Peyer's patch (tissue), 4 donors: ENCODE data around the gene KCNK5. TPM values are rescaled to one million over a fixed set of nuclear protein-coding genes. Genes with fewer than 3 reads are reported as not detected.

Experiments used
- DNase-seq, 3 donors: peaks; one replicate each; pipeline ENCODE4 v3.0.0-alpha.2; 2017 to 2019
- H3K27ac ChIP-seq, 4 donors: fragments of 200-600 bp; sonication (generic); one replicate each; pipeline ENCODE4 v1.5.1; 2016 to 2019
- H3K27me3 ChIP-seq, 2 donors: fragments of 200-600 bp; sonication (generic); one replicate each; pipeline ENCODE4 v1.5.1; 2019
- H3K36me3 ChIP-seq, 3 donors: fragments of 200-600 bp; sonication (generic); one replicate each; pipeline ENCODE4 v1.5.1; 2016 to 2019
- H3K4me1 ChIP-seq, 4 donors: fragments of 200-600 bp; sonication (generic); one replicate each; pipeline ENCODE4 v1.5.1; 2016 to 2019
- H3K4me3 ChIP-seq, 4 donors: fragments of 200-600 bp; sonication (generic); 1 replicate in 3 of 4; 2 replicates in 1 of 4; pipeline ENCODE4 v1.5.1; 2016 to 2019; ENCODE audit warnings: mild to moderate bottlenecking in 1 of 4
- H3K9me3 ChIP-seq, 4 donors: fragments of 200-600 bp; sonication (generic); one replicate each; pipeline ENCODE4 v1.5.1; 2016 to 2019; ENCODE audit warnings: mild to moderate bottlenecking in 1 of 4
- POLR2A ChIP-seq, 2 donors: fragments of 450-650 bp; IDR thresholded peaks; one replicate each; pipeline ENCODE4 v1.5.1; 2017; ENCODE audit warnings: antibody characterized with exemption in 2 of 2, mild to moderate bottlenecking in 2 of 2, moderate library complexity in 2 of 2
- total RNA-seq, 4 donors: library from RNA; depleted of rRNA; stranded (reverse); fragments of >200 nt; gene quantifications; one replicate each; pipeline ENCODE4 v1.1.0, GENCODE V29; 2016
- TF ChIP-seq, protein P1 (sequence below), 6 experiments: fragments of 450-650 bp in 4 of 6; fragments of 200-600 bp in 2 of 6; sonication (generic) in 1 of 6; IDR thresholded peaks; one replicate each; pipeline ENCODE4 v1.5.1; 2017 to 2019; ENCODE audit warnings: antibody characterized with exemption in 6 of 6, mild to moderate bottlenecking in 3 of 6, moderate library complexity in 1 of 6

Gene KCNK5
- total RNA-seq, 4 donors from 2014 or later, result 10.7 to 150 (median 115) TPM

DNA sequence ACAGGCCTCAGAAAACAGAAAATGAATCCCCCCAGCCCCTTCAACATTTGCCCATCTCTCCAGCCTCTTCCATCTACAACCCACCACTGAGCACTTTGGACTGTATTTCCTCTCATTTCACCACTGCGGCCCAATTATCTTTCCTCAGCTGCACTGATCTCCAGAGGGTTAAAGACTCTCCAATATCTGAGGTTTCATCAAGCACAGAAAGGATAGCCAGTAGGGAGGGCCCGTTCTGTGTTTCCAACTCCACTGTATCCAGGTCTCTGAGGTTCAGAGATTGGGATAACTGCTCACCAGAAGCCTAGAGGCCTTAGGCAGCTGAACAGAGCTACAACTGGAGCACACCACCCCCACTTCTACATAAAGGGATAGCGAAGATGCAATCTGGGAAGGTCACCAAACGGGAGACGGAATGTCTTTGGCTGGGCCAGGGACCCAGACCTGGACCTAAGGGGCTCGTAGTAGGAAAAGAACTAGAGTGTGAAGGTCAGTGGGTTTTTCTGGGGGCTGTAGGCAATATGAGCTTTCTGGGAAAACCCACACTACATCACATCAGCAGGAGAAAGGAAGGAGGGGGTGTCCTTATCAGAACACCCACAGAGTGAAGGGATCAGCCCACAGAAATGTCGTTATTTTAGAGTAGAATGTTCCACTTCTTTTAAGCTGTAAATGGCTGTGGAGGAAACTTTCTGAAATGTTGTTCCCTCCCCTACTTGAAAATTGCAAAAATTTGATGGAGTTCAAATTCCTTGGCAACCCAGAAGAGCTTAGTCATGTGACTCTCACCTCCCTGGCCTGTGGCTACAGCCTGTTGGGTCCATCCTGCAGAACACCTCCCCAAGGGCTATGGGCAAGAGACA, 7.3 kb downstream of the KCNK5 start:
- Histone ChIP-seq H3K27me3 (no peaks in the 10 kb centered on the region), H3K27ac (peak overlapping the region in 1 of 4 donors; percentile 83), H3K4me3 (no peak overlapping the region), H3K9me3 (no peaks in the 10 kb centered on the region), H3K4me1 (peaks cover 0 to 92% (median 17%) of the 10 kb centered on the region in 4 donors), H3K36me3 (peaks cover 0 to 23% (median 0%) of the 10 kb centered on the region in 3 donors)
- no peak for DNase-seq
- TF ChIP-seq POLR2A (IDR thresholded peaks at IDR 0.05), result no peak
- TF ChIP-seq, protein P1, sequence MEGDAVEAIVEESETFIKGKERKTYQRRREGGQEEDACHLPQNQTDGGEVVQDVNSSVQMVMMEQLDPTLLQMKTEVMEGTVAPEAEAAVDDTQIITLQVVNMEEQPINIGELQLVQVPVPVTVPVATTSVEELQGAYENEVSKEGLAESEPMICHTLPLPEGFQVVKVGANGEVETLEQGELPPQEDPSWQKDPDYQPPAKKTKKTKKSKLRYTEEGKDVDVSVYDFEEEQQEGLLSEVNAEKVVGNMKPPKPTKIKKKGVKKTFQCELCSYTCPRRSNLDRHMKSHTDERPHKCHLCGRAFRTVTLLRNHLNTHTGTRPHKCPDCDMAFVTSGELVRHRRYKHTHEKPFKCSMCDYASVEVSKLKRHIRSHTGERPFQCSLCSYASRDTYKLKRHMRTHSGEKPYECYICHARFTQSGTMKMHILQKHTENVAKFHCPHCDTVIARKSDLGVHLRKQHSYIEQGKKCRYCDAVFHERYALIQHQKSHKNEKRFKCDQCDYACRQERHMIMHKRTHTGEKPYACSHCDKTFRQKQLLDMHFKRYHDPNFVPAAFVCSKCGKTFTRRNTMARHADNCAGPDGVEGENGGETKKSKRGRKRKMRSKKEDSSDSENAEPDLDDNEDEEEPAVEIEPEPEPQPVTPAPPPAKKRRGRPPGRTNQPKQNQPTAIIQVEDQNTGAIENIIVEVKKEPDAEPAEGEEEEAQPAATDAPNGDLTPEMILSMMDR (IDR thresholded peaks at IDR 0.05), result no peak

DNA sequence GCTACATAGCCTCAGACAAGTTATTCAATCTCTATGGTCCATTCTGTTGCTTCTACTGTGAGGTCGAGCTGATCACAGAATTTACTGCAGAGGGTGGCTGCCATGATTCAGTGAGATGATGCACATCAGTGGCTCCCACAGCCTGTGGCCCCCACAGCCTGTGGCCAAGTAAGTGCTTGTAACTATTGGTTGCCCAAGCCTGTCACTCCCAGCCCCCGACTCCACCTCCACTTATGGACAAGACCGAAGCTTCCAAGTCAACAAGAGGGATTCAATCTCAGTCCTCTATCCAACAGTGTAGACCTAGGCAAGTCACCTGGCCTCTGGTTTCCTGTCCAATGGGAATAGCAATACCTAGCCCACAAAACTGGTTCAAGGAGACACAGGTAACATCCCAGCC, 8.2 kb downstream of the KCNK5 start:
- Histone ChIP-seq H3K9me3 (no peaks in the 10 kb centered on the region), H3K4me1 (peaks cover 0 to 95% (median 17%) of the 10 kb centered on the region in 4 donors), H3K36me3 (peaks cover 0 to 23% (median 0%) of the 10 kb centered on the region in 3 donors), H3K27me3 (no peaks in the 10 kb centered on the region), H3K4me3 (no peak overlapping the region), H3K27ac (peak overlapping the region in 2 of 4 donors; percentile 32 to 83)
- DNase-seq, result no peak
- TF ChIP-seq, protein P1 (IDR thresholded peaks at IDR 0.05), result no peak
- no peak for TF ChIP-seq POLR2A (IDR thresholded peaks at IDR 0.05)

GRCh38 chr6:39218868-39219567, 10.3 kb downstream of the KCNK5 start:
- TF ChIP-seq POLR2A (IDR thresholded peaks at IDR 0.05), result no peak
- TF ChIP-seq, protein P1 (IDR thresholded peaks at IDR 0.05), result no peak
- DNase-seq, result no peak
- Histone ChIP-seq H3K27ac (peak overlapping the region in 3 of 4 donors; percentile 55 to 83 (median 68)), H3K36me3 (peaks cover 0 to 23% (median 0%) of the 10 kb centered on the region in 3 donors), H3K4me3 (no peak overlapping the region), H3K9me3 (no peaks in the 10 kb centered on the region), H3K4me1 (peaks cover 0 to 99% (median 13%) of the 10 kb centered on the region in 4 donors), H3K27me3 (no peaks in the 10 kb centered on the region)

- Histone ChIP-seq H3K4me3 (no peak overlapping the region), H3K36me3 (peaks cover 0 to 15% (median 0%) of the 10 kb centered on the region in 3 donors), H3K4me1 (peaks cover 0 to 85% (median 9%) of the 10 kb centered on the region in 4 donors), H3K27me3 (no peaks in the 10 kb centered on the region), H3K27ac (peak overlapping the region in 3 of 4 donors; percentile 55 to 83 (median 68)), H3K9me3 (no peaks in the 10 kb centered on the region)
- DNase-seq, result peak in 2 of 3 donors; percentile 87 to 90
- peak in 1 of 2 donors; percentile 70 for TF ChIP-seq POLR2A (IDR thresholded peaks at IDR 0.05)
- TF ChIP-seq, protein P1 (IDR thresholded peaks at IDR 0.05), result no peak
These were observed 12.0 kb downstream of the KCNK5 start for GRCh38 chr6:39217177-39217864.

DNA sequence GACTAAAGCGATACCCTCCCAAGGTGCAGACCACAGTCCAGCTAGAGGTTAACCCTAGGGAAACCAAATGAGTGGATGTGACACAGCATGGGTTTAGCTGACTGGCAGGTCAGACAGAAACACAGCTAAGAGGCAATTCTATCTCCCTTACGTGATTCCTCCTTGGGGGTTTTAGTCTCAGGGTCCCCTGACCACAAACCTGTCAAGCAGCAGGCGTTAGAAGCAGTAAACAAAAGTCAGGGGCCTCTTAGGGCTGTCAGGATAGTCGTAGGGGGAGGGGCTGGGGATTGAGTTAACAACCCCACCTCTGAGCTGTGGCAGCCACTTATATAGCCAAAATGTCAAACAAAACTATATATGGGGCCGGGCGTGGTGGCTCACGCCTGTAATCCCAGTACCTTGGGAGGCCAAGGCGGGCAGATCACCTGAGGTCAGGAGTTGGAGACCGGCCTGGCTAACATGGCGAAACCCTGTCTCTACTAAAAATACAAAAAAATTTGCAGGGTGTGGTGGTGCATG, 13.6 kb downstream of the KCNK5 start:
- peak in 1 of 3 donors; percentile 43 for DNase-seq
- H3K27ac ChIP-seq, result peak overlapping the region in 1 of 4 donors; percentile 29
- no peaks in the 10 kb centered on the region for H3K36me3 ChIP-seq

More for the DNA sequence above, 13.6 kb downstream of the KCNK5 start:
- TF ChIP-seq POLR2A (IDR thresholded peaks at IDR 0.05), result no peak
- TF ChIP-seq, protein P1 (IDR thresholded peaks at IDR 0.05), result no peak
- H3K27me3 ChIP-seq, result no peaks in the 10 kb centered on the region
- peaks cover 0 to 78% (median 5%) of the 10 kb centered on the region in 4 donors for H3K4me1 ChIP-seq
- H3K9me3 ChIP-seq, result no peaks in the 10 kb centered on the region
- no peak overlapping the region for H3K4me3 ChIP-seq
